Tibial nerve (tissue), 3 donors: ENCODE results near the gene ACP3.

Experiments used
- POLR2A ChIP-seq, 2 donors: fragments of 450-650 bp; IDR thresholded peaks; one replicate each; pipeline ENCODE4 v1.6.1; 2017; ENCODE audit warnings: antibody characterized with exemption in 2 of 2, mild to moderate bottlenecking in 2 of 2, moderate library complexity in 2 of 2
- TF ChIP-seq, protein P1 (sequence below), 5 experiments: fragments of 200-600 bp in 3 of 5; fragments of 450-650 bp in 2 of 5; sonication (generic) in 3 of 5; IDR thresholded peaks; one replicate each; pipeline ENCODE4 v1.5.1; 2016 to 2019; ENCODE audit warnings: antibody characterized with exemption in 5 of 5, mild to moderate bottlenecking in 3 of 5, moderate library complexity in 2 of 5

DNA sequence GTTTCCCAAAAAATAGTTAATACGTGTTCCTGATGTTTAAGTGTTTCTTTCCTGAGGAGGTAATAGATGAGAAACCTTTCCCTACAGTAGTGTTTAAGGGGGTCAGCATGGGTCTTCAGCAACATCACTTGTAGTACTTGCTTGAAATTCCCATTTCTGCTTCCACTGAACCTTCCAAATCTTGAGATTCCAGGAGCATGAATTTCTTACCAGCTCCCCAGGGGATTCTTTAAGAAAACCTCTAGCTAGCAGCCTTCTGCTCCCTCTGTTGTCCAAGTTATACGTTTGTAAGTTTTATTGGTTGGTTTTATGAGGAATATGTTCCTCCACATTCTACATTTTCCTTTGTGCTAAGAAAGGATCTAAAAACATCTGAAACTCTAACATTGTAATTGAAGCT, 38.2 kb upstream of the ACP3 start:
- no peak for TF ChIP-seq POLR2A (IDR thresholded peaks at IDR 0.05)
- TF ChIP-seq, protein P1, sequence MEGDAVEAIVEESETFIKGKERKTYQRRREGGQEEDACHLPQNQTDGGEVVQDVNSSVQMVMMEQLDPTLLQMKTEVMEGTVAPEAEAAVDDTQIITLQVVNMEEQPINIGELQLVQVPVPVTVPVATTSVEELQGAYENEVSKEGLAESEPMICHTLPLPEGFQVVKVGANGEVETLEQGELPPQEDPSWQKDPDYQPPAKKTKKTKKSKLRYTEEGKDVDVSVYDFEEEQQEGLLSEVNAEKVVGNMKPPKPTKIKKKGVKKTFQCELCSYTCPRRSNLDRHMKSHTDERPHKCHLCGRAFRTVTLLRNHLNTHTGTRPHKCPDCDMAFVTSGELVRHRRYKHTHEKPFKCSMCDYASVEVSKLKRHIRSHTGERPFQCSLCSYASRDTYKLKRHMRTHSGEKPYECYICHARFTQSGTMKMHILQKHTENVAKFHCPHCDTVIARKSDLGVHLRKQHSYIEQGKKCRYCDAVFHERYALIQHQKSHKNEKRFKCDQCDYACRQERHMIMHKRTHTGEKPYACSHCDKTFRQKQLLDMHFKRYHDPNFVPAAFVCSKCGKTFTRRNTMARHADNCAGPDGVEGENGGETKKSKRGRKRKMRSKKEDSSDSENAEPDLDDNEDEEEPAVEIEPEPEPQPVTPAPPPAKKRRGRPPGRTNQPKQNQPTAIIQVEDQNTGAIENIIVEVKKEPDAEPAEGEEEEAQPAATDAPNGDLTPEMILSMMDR (IDR thresholded peaks at IDR 0.05) = no peak
